Germinal center (tissue), 1 donor: Measurements from ENCODE around the gene CYP26C1.

Experiments
- DNase-seq: peaks from one replicate; pipeline ENCODE4 v3.0.0; 2012; ENCODE audit warnings: mixed read lengths, low spot score

Gene CYP26C1

DNA sequence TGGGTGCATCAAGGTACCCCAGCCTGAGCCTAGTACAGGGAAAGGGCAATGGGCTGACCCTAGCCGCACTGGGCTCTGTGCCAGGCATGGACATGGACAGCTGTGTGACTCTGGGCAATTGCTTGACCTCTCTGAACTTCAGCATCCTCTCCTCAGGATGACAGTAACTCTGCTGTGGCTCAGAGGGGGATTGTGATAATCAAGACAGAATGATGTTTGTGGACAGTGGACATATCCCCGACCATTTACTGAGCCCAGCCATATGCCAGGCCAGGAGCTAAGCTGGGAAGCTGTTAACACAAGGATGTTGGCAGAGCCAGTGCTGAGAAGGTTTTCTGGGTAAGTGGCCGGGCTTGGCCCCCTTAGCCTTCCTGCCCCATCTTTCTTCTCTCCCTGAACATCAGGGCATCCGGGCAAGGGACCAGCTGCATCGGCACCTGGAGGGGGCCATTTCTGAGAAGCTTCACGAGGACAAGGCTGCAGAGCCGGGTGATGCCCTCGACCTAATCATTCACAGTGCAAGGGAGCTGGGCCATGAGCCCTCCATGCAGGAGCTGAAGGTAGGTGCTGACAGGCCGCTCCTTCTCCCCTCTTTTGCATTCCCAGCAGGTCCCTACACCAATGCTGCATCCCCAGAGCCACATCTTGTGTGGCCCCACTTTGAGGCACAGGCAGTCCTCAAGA, 3.5 kb downstream of the CYP26C1 start:
- no peak for DNase-seq

DNA sequence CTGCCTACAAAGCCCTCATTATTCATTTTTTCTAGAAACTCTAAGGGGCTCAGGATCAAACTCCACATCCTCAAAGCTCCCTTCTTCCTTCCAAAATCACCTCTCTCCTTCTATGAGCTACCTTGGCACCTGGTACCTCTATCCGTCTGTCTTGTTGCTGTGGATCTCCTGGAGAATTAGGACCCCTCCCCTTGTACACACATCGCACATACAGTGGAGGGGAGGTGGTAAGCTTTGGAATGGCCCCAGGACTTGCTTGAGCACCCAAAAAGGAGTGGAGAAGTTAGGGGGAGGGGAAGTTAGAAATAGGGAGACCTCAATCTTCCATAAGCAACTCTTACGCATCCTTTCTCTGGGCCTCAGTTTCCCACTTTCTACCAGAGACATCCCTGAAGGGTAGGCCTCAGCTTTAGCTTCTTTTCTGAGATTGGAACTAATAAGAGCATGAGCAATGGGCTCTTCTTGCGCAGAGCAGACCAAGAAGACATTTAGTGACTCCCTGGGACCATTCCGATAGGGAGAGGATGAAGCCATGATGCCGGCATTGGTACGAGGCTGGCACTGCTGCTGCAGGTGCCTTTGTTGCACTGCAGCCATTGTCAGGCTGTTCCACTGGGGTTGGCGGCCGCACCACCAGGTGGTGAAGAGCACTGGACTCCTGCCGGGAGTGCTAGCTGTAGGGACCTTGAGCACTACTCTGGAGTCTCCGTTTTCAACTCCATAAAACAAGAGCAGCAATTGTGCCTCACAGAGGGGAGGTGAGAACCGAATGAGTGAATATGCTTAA, 4.5 kb downstream of the CYP26C1 start:
- no peak for DNase-seq

DNA sequence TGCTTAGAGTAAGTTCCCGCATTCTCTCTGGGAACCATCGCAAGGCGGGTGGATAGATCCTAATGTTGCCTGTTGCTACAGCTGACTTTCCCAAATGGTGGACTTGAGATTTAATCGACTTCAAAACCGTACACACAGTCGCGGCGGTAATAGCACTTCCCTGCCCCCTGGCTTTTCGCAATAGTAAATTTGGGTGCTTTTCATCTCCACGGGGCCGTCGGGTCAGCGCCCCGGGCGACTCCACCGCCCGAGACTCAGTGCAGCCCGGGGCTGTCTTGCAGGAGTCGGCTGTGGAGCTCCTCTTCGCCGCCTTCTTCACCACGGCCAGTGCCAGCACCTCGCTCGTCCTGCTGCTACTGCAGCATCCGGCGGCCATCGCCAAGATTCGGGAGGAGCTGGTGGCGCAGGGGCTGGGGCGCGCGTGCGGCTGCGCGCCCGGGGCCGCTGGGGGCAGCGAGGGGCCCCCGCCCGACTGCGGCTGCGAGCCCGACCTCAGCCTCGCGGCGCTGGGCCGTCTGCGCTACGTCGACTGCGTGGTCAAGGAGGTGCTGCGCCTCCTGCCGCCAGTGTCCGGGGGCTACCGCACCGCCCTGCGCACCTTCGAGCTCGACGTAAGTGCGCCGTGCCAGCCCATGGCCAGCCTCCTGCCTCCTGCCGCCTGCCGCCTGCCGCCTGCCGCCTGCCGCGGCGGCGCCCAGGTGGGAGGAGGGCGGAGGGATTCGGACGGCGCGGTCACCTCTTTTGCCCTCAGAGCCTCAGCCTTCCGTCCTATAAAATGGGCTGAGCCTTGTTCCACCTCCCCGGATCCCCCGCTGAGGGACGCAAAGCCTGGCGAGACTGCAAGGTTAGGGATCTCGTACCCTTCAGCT, 5.3 kb downstream of the CYP26C1 start:
- DNase-seq, result no peak

DNA sequence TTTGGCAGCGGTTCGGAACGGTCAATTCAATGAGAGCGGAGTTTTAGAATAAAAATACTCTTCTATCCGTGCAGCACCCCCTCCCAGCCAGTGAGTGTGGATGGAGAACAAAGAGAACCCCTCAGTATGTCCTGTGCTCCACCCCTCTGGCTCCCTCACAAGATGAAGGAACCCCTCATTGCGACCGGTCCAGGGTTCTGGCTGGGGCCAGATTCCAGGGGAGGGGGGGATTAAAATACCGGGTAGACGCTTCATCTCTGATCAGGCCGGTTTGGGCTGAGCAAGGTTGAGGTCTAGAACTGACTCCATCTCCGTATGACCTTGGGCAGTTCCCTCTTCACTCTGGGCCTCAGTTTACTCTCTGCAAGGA, 5.9 kb downstream of the CYP26C1 start:
- no peak for DNase-seq

DNA sequence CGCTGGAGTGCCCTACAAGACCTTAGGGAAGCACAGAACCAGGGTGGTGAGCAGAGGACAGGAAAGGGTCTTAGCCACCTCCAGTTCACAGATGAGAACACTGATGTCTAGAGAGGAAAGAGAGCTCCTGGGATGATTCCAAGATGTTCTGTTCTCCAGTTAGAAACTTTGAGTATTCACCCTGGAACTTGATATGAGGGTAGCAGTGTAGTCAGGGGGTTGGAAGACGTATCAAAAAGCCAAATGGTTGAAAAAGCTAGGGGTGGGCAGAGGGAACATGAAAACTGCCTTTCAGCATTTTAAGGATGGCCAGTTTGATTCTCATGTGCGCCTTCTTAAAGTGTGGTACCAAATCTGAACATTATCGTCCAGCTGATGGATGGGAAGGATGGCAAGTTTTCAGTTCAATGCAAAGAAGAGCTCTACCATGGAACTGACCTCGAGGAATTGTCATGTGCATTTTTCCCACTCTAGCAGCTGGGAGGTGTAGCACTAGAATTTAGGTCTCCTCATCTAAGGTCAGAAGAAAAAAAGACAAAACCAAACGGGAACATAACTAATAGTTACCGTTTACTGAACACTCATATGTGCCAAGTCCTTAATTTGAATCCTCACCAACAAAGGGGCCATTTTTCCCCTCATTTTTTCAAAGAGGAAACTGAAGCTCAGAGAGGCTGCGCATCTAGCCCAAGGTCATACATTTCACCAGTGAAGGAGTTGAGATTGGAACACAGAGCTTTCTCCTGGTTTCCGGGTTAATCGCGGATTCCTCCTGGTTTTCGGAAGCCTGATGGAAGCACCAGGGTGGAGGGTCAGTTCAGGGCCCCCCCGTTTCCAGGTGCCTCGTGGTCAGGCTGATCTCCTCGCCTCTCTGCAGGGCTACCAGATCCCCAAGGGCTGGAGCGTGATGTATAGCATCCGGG, 7.1 kb downstream of the CYP26C1 start:
- no peak for DNase-seq

DNA sequence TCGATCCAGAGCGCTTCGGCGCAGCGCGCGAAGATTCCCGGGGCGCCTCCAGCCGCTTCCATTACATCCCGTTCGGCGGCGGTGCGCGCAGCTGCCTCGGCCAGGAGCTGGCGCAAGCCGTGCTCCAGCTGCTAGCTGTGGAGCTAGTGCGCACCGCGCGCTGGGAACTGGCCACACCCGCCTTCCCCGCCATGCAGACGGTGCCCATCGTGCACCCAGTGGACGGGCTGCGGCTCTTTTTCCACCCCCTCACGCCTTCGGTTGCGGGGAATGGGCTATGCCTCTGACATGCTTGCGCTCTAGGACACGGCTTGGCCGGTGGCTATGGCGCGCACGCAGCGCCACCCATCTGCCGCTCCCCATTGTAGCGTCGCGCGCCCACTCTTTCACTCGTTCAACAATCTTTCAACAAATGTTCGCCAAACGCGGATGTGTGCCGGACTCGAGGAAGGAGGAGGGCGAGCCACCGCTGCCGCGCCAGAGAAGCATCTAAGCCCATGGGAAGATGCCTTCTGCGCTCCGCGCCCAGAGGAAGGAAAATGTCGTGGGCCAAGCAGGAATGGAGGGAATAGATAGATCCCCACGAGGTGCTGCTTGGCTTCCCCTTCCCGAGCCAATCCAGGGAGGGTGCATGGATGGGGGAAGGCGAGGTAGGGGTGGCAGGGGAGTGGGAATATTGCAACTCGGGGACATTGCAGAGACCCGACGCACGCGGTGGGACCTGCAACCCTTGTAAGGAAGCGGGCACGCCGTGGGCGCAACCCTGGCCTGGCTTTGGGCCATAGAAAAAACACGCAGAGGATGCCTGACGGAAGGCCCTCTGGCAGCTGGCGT, 8.0 kb downstream of the CYP26C1 start:
- no peak for DNase-seq

DNA sequence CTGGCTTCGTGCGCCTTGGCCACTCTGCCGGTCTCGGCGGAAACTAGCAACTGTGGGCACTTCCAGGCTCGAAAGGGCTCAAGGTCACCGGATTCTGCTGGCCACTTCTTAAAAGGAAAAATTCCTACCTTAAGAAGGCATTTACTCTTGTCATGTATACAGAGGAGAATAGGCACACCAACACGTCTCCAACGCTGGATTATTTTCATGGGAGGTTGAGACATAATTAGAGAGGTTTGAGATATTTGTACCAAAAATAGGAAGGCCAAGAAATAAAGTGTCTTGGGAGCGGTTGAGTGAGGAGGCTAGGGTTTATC, 8.6 kb downstream of the CYP26C1 start:
- DNase-seq, result no peak

DNA sequence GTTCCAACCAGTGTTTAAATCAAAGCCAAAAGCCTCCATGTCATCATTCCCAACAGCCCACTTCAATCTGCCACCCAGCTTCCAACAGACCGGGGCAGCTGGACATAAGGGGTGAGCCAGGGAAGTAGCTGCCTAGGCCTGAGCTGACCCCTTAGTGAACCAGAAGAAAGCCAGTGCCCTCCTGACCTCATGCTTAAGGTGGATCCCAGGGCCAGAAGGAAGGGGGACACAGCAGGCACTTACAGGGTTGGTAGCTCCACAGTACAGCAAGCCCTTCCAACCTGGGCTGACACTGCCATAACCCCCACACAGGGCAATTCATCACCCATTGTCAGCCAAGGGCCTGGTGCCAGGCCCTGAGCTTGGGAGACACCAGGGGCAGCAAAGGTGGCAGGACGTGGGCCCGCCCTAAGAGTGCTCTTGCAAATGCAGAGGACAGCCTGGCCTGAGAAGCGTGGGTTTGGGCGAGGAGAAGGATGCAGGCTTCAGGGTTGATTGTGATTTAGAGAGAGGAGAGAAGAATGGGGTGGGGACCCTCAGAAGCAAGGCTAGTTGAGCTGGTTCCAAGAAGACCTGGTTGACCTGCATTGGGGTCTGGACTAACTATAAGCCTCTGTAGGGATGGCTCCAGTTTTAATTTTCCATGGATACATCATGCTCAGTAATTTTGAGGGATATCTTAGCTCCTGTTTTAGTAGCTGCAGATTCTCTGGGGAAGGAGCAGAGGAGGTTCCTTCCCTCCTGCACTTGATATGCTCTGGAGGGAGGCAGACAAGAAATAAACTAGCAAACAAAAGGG, 10.0 kb downstream of the CYP26C1 start:
- no peak for DNase-seq

DNA sequence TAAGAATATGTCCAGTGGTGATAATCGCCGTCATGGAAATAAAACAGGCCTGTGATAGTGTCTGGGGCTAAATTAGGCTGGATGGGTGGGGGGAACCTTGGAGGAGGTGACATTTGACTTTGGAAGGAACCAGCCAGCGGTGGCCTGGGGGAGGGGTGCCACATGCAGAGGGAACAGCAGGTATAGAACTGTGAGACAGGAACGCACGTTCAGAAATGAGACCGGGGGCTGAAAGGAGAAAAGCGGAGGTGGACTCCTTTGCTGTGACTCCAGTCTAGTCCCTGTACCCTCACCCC, 10.5 kb downstream of the CYP26C1 start:
- no peak for DNase-seq

DNA sequence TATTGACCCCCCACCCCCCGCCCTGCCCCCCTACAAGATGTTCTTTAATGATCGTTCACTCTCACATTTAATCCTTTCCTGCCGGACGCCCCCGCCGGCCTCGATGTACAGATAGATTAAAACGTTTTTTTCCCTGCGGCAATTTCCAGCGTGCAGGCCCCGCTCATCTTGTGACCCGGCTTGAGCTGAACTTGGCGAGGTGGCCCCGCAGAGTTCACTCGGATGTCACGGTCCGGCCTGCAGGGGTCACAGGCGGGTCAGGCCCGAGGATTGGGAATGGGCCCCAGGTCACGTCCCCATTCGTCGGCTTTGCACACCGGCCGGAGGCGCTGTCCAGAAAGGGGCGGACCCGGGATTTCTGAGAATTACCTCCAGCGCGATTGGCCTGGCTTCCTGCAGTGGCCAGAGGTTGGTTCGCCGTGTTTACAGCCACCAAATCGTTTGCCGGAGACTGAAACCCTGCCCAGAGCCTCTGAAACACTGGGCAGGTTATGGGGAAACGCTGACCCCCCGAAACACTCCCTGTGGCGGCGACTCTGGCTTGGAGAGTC, 11.2 kb downstream of the CYP26C1 start:
- no peak for DNase-seq

DNA sequence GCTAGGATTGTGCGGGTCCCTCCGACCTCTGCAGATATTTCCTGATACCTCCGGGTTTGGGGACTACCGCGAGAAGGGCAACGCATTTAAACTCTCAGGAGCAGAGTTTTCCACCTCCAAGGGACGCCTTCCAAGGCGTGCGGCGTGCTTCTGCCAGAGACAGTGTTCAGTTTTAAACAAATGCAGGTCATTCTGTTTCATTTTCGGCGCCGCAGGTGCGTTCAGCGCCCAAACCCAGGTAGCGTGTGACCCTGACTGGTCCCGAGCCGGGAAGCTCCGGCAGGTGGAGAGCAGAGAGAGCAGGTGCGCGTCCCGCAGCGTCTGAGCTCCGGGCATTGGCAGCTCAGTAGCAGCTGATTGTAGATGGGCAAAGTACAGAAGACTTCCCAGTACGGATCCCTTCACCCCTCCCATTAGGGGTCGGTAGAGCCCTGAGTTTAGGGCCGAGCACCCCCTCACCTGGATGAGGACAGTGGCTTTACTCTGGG, 11.7 kb downstream of the CYP26C1 start:
- DNase-seq, result no peak

DNA sequence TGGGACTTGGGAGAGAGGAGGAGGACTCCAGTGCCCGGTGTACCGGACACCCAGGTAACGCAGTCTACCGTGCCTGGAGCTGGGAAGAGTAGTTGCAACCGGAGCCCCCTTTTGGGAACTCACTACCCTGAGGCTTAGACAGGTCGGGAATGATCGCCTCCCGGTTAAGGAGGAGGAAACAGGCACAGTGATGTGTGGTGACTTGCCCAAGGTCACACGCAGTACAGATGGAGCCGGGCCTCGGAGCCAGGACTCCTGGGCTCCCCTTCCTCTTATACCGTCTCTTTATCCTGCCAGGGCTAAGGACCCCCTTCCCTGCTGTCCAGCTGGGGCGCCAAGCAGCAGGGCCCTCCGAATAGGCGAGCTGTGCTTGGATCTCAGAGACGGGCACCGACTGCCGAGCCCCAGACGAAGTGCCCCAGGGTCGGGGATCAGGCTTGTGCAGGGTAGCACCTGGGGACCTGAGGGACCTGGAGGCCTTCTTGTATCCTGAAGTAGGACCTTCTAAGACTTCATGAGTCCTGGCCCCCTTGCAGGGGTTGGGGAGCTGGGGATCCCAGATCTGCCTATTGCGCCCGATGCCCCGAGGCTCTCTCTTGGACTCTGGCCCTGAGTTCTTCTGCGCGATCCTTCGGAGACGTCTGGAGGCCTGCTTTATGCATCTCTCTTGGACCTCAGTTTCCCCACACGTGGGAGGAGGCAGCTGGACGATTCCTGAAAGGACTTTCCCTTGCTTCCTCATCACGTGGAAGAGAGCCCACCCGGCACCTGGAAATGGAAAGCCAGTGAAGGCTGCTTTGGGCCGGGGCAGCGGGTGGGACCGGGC, 12.3 kb downstream of the CYP26C1 start:
- DNase-seq, result no peak

DNA sequence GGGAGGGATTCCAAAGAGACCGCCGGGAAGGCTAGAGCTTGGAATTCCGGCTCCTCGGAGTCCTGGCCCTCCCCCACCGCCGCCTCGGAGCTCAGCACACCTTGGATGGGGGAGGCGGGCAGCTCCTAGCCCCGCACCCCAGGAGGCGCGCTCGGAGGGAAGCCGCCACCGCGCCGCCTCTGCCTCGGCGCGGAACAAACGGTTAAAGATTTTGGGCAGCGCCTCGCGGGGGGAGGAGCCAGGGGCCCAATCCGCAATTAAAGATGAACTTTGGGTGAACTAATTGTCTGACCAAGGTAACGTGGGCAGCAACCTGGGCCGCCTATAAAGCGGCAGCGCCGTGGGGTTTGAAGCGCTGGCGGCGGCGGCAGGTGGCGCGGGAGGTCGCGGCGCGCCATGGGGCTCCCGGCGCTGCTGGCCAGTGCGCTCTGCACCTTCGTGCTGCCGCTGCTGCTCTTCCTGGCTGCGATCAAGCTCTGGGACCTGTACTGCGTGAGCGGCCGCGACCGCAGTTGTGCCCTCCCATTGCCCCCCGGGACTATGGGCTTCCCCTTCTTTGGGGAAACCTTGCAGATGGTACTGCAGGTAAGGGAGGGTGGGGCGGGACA, 13.0 kb downstream of the CYP26C1 start, which contains the start of gene CYP26A1:
TSS of gene CYP26A1 (plus strand) at position 355 of the 608 bp plus-strand sequence. CDS start at position 397, 42 bp downstream.
- DNase-seq, result peak; percentile 45

DNA sequence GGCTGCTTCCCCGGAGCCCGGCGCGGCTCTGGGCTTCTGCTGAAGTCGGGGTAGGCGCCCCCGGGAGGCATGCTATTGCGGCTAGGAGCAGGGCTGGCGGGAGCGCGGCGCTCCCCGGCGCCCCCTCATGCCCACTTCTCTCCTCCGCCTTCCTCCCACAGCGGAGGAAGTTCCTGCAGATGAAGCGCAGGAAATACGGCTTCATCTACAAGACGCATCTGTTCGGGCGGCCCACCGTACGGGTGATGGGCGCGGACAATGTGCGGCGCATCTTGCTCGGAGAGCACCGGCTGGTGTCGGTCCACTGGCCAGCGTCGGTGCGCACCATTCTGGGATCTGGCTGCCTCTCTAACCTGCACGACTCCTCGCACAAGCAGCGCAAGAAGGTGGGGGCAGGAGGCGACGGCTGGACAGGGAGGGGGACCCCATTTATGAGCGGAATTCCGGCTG, 13.6 kb downstream of the CYP26C1 start:
- DNase-seq, result peak; percentile 50

DNA sequence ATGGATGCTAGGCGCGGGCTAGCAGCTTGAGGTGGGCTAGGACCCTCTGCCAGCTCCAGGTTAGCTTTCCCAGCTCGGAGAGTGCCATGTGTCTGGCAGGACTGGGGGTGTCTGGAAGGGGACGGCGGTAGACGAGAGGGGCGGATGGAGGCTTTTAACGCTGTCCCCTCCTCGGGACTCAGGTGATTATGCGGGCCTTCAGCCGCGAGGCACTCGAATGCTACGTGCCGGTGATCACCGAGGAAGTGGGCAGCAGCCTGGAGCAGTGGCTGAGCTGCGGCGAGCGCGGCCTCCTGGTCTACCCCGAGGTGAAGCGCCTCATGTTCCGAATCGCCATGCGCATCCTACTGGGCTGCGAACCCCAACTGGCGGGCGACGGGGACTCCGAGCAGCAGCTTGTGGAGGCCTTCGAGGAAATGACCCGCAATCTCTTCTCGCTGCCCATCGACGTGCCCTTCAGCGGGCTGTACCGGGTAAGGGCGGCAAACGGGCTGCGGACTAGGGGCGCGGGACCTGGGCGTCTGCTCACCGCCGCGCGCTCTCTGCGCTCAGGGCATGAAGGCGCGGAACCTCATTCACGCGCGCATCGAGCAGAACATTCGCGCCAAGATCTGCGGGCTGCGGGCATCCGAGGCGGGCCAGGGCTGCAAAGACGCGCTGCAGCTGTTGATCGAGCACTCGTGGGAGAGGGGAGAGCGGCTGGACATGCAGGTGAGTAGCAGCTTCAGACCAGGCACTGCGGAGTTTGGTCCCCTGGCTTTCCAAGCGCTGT, 14.2 kb downstream of the CYP26C1 start:
- no peak for DNase-seq

DNA sequence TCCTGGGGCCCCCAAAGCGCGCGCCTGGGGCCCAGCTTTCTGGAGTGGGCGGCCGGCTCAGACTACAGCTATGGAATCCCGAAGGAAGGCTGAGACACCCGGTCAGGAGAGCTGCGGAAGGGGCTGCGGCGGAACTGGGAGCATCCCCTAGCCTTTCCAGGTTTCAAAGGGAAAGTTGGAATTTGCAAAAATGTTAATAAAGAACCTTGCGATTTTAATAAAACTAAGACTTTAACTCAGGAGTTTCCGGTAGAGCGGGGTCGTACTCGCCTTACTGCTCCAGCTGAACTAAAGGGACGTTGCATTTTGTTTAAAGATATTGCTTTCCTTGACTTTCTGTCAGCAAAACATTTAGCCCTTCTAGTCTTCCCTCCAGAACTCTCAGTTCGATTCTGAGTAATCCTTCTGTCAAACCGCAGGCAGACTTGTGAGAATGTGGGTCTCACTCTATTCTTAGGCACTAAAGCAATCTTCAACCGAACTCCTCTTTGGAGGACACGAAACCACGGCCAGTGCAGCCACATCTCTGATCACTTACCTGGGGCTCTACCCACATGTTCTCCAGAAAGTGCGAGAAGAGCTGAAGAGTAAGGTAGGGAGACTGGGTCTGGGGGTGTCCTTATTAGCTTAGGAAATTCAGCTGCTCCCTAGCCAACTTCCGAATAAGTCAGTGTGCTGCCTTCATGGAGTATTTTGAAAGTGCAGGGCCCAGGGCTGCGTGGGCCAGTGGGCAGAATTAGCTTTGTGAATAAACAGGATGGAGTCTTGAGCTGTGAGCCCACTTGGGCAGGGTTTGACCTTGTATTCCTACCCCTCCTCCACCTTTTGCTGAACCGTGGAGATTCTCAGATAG, 15.0 kb downstream of the CYP26C1 start:
- no peak for DNase-seq

DNA sequence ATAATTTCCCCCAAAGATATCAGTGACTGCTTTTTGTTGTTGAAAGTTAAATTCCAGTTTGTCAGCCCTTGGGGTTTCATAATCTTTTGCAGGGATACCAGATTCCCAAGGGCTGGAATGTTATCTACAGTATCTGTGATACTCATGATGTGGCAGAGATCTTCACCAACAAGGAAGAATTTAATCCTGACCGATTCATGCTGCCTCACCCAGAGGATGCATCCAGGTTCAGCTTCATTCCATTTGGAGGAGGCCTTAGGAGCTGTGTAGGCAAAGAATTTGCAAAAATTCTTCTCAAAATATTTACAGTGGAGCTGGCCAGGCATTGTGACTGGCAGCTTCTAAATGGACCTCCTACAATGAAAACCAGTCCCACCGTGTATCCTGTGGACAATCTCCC, 16.3 kb downstream of the CYP26C1 start:
- DNase-seq, result no peak
